Germinal center (tissue), 1 donor: ENCODE results near the gene DAAM1.

ENCODE experiments used
- DNase-seq: peaks from one replicate; pipeline ENCODE4 v3.0.0; 2012; ENCODE audit warnings: mixed read lengths, low spot score

Gene DAAM1

GRCh38 chr14:59314953-59315599, 126.6 kb downstream of the DAAM1 start:
- DNase-seq, result no peak

GRCh38 chr14:59316151-59316830, 127.8 kb downstream of the DAAM1 start:
- no peak for DNase-seq

- DNase-seq, result no peak
Observed at GRCh38 chr14:59317346-59317745, 128.9 kb downstream of the DAAM1 start.

GRCh38 chr14:59317798-59318505, 129.5 kb downstream of the DAAM1 start:
- no peak for DNase-seq

GRCh38 chr14:59318908-59319307, 130.4 kb downstream of the DAAM1 start:
- no peak for DNase-seq

- no peak for DNase-seq
Observed at GRCh38 chr14:59320361-59320760, 131.9 kb downstream of the DAAM1 start.

GRCh38 chr14:59320763-59321625, 132.5 kb downstream of the DAAM1 start:
- DNase-seq, result no peak

GRCh38 chr14:59321626-59321949, 133.1 kb downstream of the DAAM1 start:
- DNase-seq, result no peak

GRCh38 chr14:59325906-59326305, 137.4 kb downstream of the DAAM1 start:
- DNase-seq, result no peak

- no peak for DNase-seq
Observed at GRCh38 chr14:59328454-59328853, 140.0 kb downstream of the DAAM1 start.

- peak; percentile 32 for DNase-seq
Observed at GRCh38 chr14:59330455-59330854, 142.0 kb downstream of the DAAM1 start.

- DNase-seq, result no peak
Observed at GRCh38 chr14:59331217-59331616, 142.8 kb downstream of the DAAM1 start.

- DNase-seq, result no peak
Observed at GRCh38 chr14:59332727-59333126, 144.3 kb downstream of the DAAM1 start.

GRCh38 chr14:59333235-59333634, 144.8 kb downstream of the DAAM1 start:
- no peak for DNase-seq

- no peak for DNase-seq
Observed at GRCh38 chr14:59333668-59334067, 145.2 kb downstream of the DAAM1 start.

- no peak for DNase-seq
Observed at GRCh38 chr14:59334253-59334652, 145.8 kb downstream of the DAAM1 start.

GRCh38 chr14:59336098-59336497, 147.6 kb downstream of the DAAM1 start:
- DNase-seq, result no peak

GRCh38 chr14:59336706-59337105, 148.2 kb downstream of the DAAM1 start:
- DNase-seq, result no peak

GRCh38 chr14:59337141-59337611, 148.7 kb downstream of the DAAM1 start:
- DNase-seq, result no peak

- DNase-seq, result no peak
Observed at GRCh38 chr14:59338761-59339160, 150.3 kb downstream of the DAAM1 start.

- no peak for DNase-seq
Observed at GRCh38 chr14:59339524-59340330, 151.3 kb downstream of the DAAM1 start.
